ENCODE measurements around the gene RABIF. TPM values are rescaled to one million over a fixed set of nuclear protein-coding genes. Genes with fewer than 3 reads are reported as not detected.

Gene RABIF
- total RNA-seq, 1 donor from 2014 or later: 7.0 TPM

DNA sequence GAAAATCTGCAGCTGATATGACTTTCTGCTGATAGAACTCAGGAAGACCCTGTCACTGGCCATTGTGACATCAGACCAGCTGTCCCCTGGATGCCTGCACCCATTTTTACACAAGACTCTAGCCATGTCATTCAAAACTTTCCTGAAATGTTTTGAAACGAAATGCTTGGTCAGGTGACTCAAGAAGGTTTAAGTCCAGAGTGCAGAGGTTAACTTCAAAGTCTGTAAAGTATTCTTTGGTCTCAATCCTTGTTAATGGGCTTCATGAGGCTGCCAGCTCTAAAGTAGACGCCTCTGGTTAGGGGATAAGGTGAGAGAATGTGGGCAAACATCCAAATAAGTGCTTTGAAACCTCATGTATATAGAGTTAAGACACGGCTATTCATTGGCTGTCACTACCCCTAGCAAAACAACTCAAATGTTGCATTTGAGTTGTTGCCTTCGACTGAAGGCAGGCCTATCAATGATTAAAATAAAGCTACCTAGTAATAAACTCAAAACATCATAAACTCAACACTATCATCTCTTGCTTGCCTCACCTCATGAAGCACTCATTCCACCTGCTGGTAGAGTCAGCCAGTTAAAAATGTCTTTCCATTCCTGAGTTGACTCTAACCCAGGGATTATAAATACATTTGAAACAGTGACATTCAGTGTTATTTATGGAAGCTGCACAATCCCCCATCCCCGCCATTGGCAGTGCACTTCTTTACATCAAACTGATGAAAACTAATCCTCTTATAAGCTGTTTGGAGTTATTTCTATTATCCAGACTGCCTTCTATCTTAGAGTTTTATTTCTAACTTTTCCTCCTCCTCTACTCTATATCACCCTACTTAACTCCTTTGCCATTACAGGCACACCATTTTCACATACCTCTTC, 26.0 kb downstream of the RABIF start:
- Mint-ChIP-seq H3K36me3 (no peaks in the 10 kb centered on the region), H3K9me3 (no peaks in the 10 kb centered on the region), H3K27ac (no peak overlapping the region)

DNA sequence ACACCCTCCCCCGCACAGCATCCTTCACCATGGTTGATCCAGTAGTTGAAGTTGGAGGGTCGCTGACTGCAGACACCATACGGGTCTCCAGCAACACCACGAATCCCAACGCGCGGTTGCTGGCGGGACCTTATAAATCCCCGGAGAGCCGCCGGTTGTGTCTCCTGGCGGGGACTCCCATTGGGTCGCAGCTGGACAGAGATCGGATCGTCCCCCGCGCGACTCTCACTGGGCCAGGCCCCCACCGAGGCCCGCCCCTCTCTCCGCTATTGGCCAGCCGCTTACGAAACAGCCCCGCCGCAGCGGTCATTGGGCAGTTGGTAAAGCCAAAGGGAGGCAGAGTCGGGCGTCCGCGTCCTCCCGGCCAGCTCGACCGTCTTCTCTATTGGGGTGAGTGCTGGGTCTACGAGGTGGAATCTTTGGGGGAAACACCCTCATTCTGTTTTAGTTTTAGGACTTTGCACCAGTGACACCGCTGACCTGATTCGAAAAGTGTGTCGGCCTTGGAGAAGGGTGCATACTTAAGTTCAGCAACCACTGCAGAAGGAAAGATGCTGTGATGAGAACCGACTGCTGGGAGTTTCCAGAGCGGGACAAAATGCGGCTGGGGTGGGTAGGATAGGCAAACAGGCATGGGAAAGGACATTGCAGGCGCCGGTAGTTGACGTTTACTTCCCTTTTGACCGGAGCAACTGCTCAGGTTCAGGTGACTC, 27.4 kb downstream of the RABIF start:
- peaks cover 8% of the 10 kb centered on the region for H3K27me3 Mint-ChIP-seq (ENCODE audit: low read depth)
- TF ChIP-seq, protein P1, sequence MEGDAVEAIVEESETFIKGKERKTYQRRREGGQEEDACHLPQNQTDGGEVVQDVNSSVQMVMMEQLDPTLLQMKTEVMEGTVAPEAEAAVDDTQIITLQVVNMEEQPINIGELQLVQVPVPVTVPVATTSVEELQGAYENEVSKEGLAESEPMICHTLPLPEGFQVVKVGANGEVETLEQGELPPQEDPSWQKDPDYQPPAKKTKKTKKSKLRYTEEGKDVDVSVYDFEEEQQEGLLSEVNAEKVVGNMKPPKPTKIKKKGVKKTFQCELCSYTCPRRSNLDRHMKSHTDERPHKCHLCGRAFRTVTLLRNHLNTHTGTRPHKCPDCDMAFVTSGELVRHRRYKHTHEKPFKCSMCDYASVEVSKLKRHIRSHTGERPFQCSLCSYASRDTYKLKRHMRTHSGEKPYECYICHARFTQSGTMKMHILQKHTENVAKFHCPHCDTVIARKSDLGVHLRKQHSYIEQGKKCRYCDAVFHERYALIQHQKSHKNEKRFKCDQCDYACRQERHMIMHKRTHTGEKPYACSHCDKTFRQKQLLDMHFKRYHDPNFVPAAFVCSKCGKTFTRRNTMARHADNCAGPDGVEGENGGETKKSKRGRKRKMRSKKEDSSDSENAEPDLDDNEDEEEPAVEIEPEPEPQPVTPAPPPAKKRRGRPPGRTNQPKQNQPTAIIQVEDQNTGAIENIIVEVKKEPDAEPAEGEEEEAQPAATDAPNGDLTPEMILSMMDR (IDR thresholded peaks at IDR 0.05; ENCODE audit: unreplicated experiment): no peak
- peak overlapping the region; percentile 90 for H3K4me3 Mint-ChIP-seq
- H3K4me1 Mint-ChIP-seq: peaks cover 10% of the 10 kb centered on the region
- no peaks in the 10 kb centered on the region for H3K36me3 Mint-ChIP-seq
- no peaks in the 10 kb centered on the region for H3K9me3 Mint-ChIP-seq
- peak; percentile 81 to 86 for DNase-seq (ENCODE audit: low spot score in 2 of 2, unreplicated experiment in 2 of 2)
- peak overlapping the region; percentile 84 for H3K27ac Mint-ChIP-seq

More for the DNA sequence above, 26.0 kb downstream of the RABIF start:
- TF ChIP-seq, protein P1 (IDR thresholded peaks at IDR 0.05; ENCODE audit: unreplicated experiment): no peak
- H3K4me3 Mint-ChIP-seq: peak overlapping the region; percentile 90
- H3K4me1 Mint-ChIP-seq: peaks cover 10% of the 10 kb centered on the region
- H3K27me3 Mint-ChIP-seq (ENCODE audit: low read depth): peaks cover 8% of the 10 kb centered on the region
- DNase-seq (ENCODE audit: low spot score in 2 of 2, unreplicated experiment in 2 of 2): no peak

- Mint-ChIP-seq H3K27ac (peak overlapping the region; percentile 84), H3K9me3 (no peaks in the 10 kb centered on the region), H3K27me3 (ENCODE audit: low read depth) (peaks cover 8% of the 10 kb centered on the region), H3K4me1 (peaks cover 10% of the 10 kb centered on the region), H3K4me3 (peak overlapping the region; percentile 90), H3K36me3 (no peaks in the 10 kb centered on the region)
- TF ChIP-seq, protein P1 (IDR thresholded peaks at IDR 0.05; ENCODE audit: unreplicated experiment): no peak
- DNase-seq (ENCODE audit: low spot score in 2 of 2, unreplicated experiment in 2 of 2): peak; percentile 35 to 62
Observed at GRCh38 chr1:202860744-202861419, 28.1 kb downstream of the RABIF start.

DNA sequence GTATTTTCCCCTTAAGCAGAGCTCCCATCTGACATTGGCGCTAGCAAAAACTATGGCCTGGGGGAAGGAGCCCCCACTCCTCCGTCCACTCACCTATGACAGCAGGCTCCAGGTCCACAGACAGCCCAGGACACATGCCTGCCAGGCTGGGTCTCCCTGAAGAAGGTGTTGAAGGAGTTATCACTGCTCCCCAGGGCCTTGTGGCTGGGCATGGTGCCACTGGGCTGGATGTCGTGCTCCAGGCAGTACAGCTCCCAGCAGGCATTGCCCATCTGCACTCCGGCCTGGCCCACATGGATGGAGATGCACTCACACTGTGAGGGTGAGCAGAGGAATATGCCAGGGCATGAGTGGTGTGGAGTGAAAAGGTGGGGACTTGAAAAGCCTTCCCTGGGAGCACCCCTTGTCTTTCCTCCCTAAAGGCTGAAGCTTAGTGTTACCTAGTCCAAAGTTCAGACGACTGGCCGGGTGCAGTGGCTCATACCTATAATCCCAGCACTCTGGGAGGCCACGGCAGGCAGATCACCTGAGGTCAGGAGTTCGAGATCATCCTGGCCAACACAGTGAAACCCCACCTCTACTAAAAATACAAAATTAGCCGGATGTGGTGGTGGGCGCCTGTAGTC, 30.0 kb downstream of the RABIF start:
- DNase-seq (ENCODE audit: low spot score in 2 of 2, unreplicated experiment in 2 of 2): no peak
- Mint-ChIP-seq H3K4me3 (no peak overlapping the region), H3K27me3 (ENCODE audit: low read depth) (peaks cover 5% of the 10 kb centered on the region), H3K4me1 (peaks cover 10% of the 10 kb centered on the region), H3K27ac (no peak overlapping the region), H3K9me3 (no peaks in the 10 kb centered on the region), H3K36me3 (no peaks in the 10 kb centered on the region)
- TF ChIP-seq, protein P1 (IDR thresholded peaks at IDR 0.05; ENCODE audit: unreplicated experiment): no peak

- H3K9me3 Mint-ChIP-seq: no peaks in the 10 kb centered on the region
- DNase-seq (ENCODE audit: low spot score in 2 of 2, unreplicated experiment in 2 of 2): no peak
- H3K4me3 Mint-ChIP-seq: no peak overlapping the region
- H3K27ac Mint-ChIP-seq: no peak overlapping the region
- no peaks in the 10 kb centered on the region for H3K36me3 Mint-ChIP-seq
- TF ChIP-seq, protein P1 (IDR thresholded peaks at IDR 0.05; ENCODE audit: unreplicated experiment): no peak
- peaks cover 4% of the 10 kb centered on the region for H3K27me3 Mint-ChIP-seq (ENCODE audit: low read depth)
- H3K4me1 Mint-ChIP-seq: peaks cover 10% of the 10 kb centered on the region
Observed at GRCh38 chr1:202858331-202858730, 30.6 kb downstream of the RABIF start.

Data from mesothelial cell of epicardium (in vitro differentiated cells).